ENCODE results near the gene EMC8.

DNA sequence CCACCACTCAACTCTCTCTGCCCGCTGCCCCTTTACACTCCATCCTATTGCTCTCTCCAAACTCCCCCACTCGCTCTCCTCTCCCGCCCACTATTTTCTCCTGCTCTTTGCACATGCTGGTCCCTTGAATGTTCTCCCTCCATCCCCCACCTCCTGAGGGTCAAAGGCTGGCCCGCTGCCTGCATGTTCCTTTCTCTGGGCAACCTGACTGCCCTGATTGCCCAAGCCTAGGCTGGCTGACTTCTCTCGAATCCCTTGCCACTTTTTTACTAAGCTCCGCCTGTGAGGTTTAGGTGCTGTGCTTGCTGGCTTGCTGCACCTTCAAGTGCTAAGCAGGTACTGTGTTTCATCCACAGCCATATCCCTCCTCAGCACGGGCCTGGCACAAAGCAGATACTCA lies 2.7 kb downstream of the EMC8 start:
- TF ChIP-seq CTBP1 (IDR thresholded peaks at IDR 0.05; ENCODE audit: borderline replicate concordance): no peak
- TF ChIP-seq FOXK2 (IDR thresholded peaks at IDR 0.05): no peak
- no peak for TF ChIP-seq TARDBP (IDR thresholded peaks at IDR 0.05)
- TF ChIP-seq NFRKB (IDR thresholded peaks at IDR 0.05): no peak
